D341Med (cell line): Measurements from ENCODE around the gene DIAPH3.

ENCODE experiments used
- DNase-seq: peaks from one replicate; pipeline ENCODE4 v3.0.0; 2012; ENCODE audit warnings: low spot score

The DIAPH3 gene

GRCh38 chr13:59715611-59716010 lies 448.1 kb downstream of the DIAPH3 start:
- DNase-seq: no peak

- DNase-seq: no peak
Measured at GRCh38 chr13:59710996-59711701, 452.6 kb downstream of the DIAPH3 start.

GRCh38 chr13:59710416-59710815 lies 453.3 kb downstream of the DIAPH3 start:
- no peak for DNase-seq

GRCh38 chr13:59706101-59706976 lies 457.4 kb downstream of the DIAPH3 start:
- DNase-seq: no peak

- no peak for DNase-seq
Measured at GRCh38 chr13:59702269-59702668, 461.5 kb downstream of the DIAPH3 start.

GRCh38 chr13:59701261-59701660 lies 462.5 kb downstream of the DIAPH3 start:
- DNase-seq: no peak

GRCh38 chr13:59700281-59700680 lies 463.4 kb downstream of the DIAPH3 start:
- DNase-seq: no peak

GRCh38 chr13:59696271-59696670 lies 467.5 kb downstream of the DIAPH3 start:
- DNase-seq: no peak

- no peak for DNase-seq
Measured at GRCh38 chr13:59691501-59692066, 472.1 kb downstream of the DIAPH3 start.

GRCh38 chr13:59690857-59691500 lies 472.7 kb downstream of the DIAPH3 start:
- DNase-seq: no peak

- no peak for DNase-seq
Measured at GRCh38 chr13:59689057-59689456, 474.7 kb downstream of the DIAPH3 start.

- no peak for DNase-seq
Measured at GRCh38 chr13:59686798-59687394, 476.8 kb downstream of the DIAPH3 start.

GRCh38 chr13:59684105-59684504 lies 479.6 kb downstream of the DIAPH3 start:
- DNase-seq: no peak

GRCh38 chr13:59681636-59682311 lies 482.0 kb downstream of the DIAPH3 start:
- DNase-seq: no peak

- DNase-seq: no peak
Measured at GRCh38 chr13:59680429-59681024, 483.2 kb downstream of the DIAPH3 start.

- DNase-seq: no peak
Measured at GRCh38 chr13:59679254-59679653, 484.5 kb downstream of the DIAPH3 start.

GRCh38 chr13:59677966-59678814 lies 485.5 kb downstream of the DIAPH3 start:
- peak; percentile 34 for DNase-seq

- DNase-seq: no peak
Measured at GRCh38 chr13:59677430-59677829, 486.3 kb downstream of the DIAPH3 start.

GRCh38 chr13:59674616-59675015 lies 489.1 kb downstream of the DIAPH3 start:
- DNase-seq: no peak

- no peak for DNase-seq
Measured at GRCh38 chr13:59673286-59673685, 490.4 kb downstream of the DIAPH3 start.
